ENCODE measurements around the gene AXIN1. TPM values are rescaled to one million over a fixed set of nuclear protein-coding genes. Genes with fewer than 3 reads are reported as not detected.

AXIN1 gene
- total and polyA plus RNA-seq, 2 donors (not counting 1 experiment from before 2014, with no cell fraction given): 5.1 to 18.7 TPM

DNA sequence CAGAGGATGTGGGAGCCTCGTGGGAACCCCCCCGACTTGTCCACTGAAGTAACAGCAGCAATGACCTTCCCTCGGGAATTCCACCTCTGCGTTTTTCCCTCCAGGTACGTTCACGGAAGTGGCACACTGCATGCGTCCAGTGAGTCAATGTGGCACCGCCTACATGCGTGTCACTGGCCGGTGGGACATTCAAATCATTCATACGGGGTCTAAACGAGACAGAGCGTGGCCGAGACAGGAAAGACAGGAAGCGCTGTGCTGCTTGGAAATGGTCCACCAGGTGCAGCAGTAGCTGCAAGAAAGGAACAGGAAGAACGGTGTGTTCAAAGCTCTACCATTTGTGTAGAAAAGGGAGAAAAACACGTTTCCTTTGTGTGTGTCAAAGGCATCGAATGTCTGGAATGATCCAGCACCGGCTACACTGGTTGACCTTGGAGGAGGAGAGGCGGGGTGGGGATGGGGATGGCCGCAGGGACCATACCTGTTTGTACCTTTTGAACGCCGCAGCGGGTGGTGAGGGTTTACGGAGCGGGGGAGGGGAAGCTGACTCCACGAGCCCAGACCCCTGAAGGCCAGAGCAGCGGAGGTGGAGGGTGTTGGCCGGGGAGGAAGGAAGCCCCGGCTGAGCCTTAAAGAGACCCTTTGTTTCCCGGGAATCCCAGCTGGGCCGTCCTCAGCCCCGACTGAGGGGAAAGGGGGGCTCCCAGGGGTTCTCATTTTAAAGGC, 31.0 kb upstream of the AXIN1 start:
- no peak overlapping the region for H2AFZ ChIP-seq (ENCODE audit: low read length)
- H3K79me2 ChIP-seq (ENCODE audit: control insufficient read depth, insufficient read depth, low read length): peaks cover 14% of the 10 kb centered on the region
- no peaks in the 10 kb centered on the region for H4K20me1 ChIP-seq (ENCODE audit: control insufficient read depth, extremely low read depth, insufficient read depth, low read length)
- no peaks in the 10 kb centered on the region for H3K27me3 ChIP-seq (ENCODE audit: control insufficient read depth, insufficient read depth, low read length)
- H3K36me3 ChIP-seq (ENCODE audit: control insufficient read depth, insufficient read depth, low read length): no peaks in the 10 kb centered on the region
- TF ChIP-seq, protein P1, sequence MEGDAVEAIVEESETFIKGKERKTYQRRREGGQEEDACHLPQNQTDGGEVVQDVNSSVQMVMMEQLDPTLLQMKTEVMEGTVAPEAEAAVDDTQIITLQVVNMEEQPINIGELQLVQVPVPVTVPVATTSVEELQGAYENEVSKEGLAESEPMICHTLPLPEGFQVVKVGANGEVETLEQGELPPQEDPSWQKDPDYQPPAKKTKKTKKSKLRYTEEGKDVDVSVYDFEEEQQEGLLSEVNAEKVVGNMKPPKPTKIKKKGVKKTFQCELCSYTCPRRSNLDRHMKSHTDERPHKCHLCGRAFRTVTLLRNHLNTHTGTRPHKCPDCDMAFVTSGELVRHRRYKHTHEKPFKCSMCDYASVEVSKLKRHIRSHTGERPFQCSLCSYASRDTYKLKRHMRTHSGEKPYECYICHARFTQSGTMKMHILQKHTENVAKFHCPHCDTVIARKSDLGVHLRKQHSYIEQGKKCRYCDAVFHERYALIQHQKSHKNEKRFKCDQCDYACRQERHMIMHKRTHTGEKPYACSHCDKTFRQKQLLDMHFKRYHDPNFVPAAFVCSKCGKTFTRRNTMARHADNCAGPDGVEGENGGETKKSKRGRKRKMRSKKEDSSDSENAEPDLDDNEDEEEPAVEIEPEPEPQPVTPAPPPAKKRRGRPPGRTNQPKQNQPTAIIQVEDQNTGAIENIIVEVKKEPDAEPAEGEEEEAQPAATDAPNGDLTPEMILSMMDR (conservative IDR thresholded peaks at IDR 0.05 in 1 of 2, IDR thresholded peaks at IDR 0.05 in 1 of 2; ENCODE audit: low read depth in 1 of 2, low read length in 2 of 2): no peak
- no peak for TF ChIP-seq EZH2 (IDR thresholded peaks at IDR 0.05; ENCODE audit: low read length, missing control alignments)
- H3K4me2 ChIP-seq (ENCODE audit: extremely low read depth, insufficient read depth, low read length): no peak overlapping the region
- H3K9me3 ChIP-seq (ENCODE audit: control insufficient read depth, insufficient read depth, low read depth, low read length): no peaks in the 10 kb centered on the region
- H3K4me3 ChIP-seq (replicated peaks in 1 of 4; ENCODE audit: control extremely low read depth in 1 of 4, insufficient read depth in 1 of 4, low read depth in 3 of 4, low read length in 4 of 4): peak overlapping the region in 1 of 4 experiments; percentile 81
- no peak overlapping the region for H3K27ac ChIP-seq (ENCODE audit: insufficient read depth, low read length)
- DNase-seq (ENCODE audit: low read depth in 2 of 2): no peak
- H3K4me1 ChIP-seq (ENCODE audit: control insufficient read depth, extremely low read depth, insufficient read depth, low read length): no peaks in the 10 kb centered on the region
- H3K9ac ChIP-seq (ENCODE audit: insufficient read depth, low read length): no peak overlapping the region

DNA sequence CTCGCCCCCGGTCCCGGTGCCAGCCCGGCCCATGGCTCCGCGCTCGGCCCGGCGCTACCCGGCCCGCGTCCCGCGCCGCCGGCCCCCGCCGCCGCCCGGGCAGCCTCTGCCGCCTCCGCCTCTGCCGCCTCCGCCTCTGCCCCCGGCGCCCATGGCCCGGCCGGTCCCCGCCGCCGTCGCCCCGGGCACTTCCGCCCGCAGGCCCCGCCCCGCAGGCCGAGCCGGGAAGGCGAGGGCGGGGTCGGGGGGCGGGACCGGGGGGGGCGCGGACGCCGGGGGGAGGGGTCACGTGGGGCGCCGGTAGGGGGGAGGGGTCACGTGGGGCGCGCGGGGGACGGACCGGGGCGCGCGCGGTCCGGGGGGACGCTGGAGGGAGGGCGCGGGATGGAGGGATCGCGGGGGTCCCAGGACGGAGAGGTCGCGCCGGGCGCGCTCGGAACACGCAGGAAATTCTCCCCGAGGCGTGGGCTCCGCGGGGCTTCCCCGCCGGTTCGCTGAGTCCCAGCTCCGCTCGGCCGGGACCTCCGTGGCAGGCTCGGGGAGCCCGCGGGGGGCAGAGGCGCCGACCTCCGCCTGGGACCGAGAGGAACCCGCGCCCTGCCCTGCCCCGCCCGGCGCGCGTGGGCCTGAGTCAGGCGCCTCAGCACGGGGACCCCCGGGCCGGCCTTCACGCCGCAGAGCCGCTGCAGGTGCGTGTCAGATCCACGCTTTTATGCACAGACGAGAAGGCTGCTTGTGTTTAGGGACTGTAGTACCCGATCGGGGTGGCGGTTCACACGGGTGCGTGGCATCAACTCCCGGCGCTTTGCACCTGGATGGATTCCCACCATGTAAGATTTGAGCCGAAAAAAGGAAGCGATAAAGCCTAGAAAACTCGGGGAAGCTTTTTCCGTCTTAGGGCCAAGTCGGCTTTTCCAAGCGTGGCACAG, 29.5 kb upstream of the AXIN1 start, which contains the start of gene PGAP6:
TSS of gene PGAP6 (minus strand) at position 190 of the 929 bp plus-strand sequence. CDS start at position 33, 157 bp downstream.
- no peak for TF ChIP-seq EZH2 (IDR thresholded peaks at IDR 0.05; ENCODE audit: low read length, missing control alignments)
- TF ChIP-seq, protein P1 (conservative IDR thresholded peaks at IDR 0.05 in 1 of 2, IDR thresholded peaks at IDR 0.05 in 1 of 2; ENCODE audit: low read depth in 1 of 2, low read length in 2 of 2): no peak
- no peaks in the 10 kb centered on the region for H3K36me3 ChIP-seq (ENCODE audit: control insufficient read depth, insufficient read depth, low read length)
- H3K27me3 ChIP-seq (ENCODE audit: control insufficient read depth, insufficient read depth, low read length): no peaks in the 10 kb centered on the region
- no peaks in the 10 kb centered on the region for H4K20me1 ChIP-seq (ENCODE audit: control insufficient read depth, extremely low read depth, insufficient read depth, low read length)
- peak within 1 kb of the TSS; percentile 54 for H3K27ac ChIP-seq (ENCODE audit: insufficient read depth, low read length)
- no peaks in the 10 kb centered on the region for H3K4me1 ChIP-seq (ENCODE audit: control insufficient read depth, extremely low read depth, insufficient read depth, low read length)
- peaks cover 14% of the 10 kb centered on the region for H3K79me2 ChIP-seq (ENCODE audit: control insufficient read depth, insufficient read depth, low read length)
- peak within 1 kb of the TSS; percentile 96 for H3K4me2 ChIP-seq (ENCODE audit: extremely low read depth, insufficient read depth, low read length)
- DNase-seq (ENCODE audit: low read depth in 2 of 2): peak; percentile 32 to 49
- H3K9ac ChIP-seq (ENCODE audit: insufficient read depth, low read length): peak within 1 kb of the TSS; percentile 70
- H2AFZ ChIP-seq (ENCODE audit: low read length): peak within 1 kb of the TSS; percentile 83
- H3K4me3 ChIP-seq (replicated peaks in 1 of 4; ENCODE audit: control extremely low read depth in 1 of 4, insufficient read depth in 1 of 4, low read depth in 3 of 4, low read length in 4 of 4): peak within 1 kb of the TSS; percentile 66 to 92 (median 82)
- no peaks in the 10 kb centered on the region for H3K9me3 ChIP-seq (ENCODE audit: control insufficient read depth, insufficient read depth, low read depth, low read length)
